Suprapubic skin (tissue), 4 donors: Measurements from ENCODE around the gene MARCHF3. TPM values are rescaled to one million over a fixed set of nuclear protein-coding genes. Genes with fewer than 3 reads are reported as not detected.

Source experiments
- DNase-seq, 2 donors: peaks; one replicate each; pipeline ENCODE4 v3.0.0-alpha.2; 2019; ENCODE audit warnings: low spot score in 2 of 2
- H3K27ac ChIP-seq: fragments of 200-600 bp; sonication (generic); one replicate; pipeline ENCODE4 v1.5.1; 2019
- H3K27me3 ChIP-seq: fragments of 200-600 bp; sonication (generic); one replicate; pipeline ENCODE4 v1.5.1; 2019
- H3K36me3 ChIP-seq: fragments of 200-600 bp; sonication (generic); one replicate; pipeline ENCODE4 v1.5.1; 2019
- H3K4me1 ChIP-seq: fragments of 200-600 bp; sonication (generic); one replicate; pipeline ENCODE4 v1.5.1; 2019
- H3K4me3 ChIP-seq: fragments of 200-600 bp; sonication (generic); one replicate; pipeline ENCODE4 v1.5.1; 2019; ENCODE audit warnings: mild to moderate bottlenecking
- H3K9me3 ChIP-seq: fragments of 200-600 bp; sonication (generic); one replicate; pipeline ENCODE4 v1.5.1; 2019
- EP300 ChIP-seq: sonication (generic); formaldehyde crosslinking; IDR thresholded peaks from one replicate; pipeline ENCODE4 v1.6.1; 2017; ENCODE audit warnings: antibody characterized with exemption
- POLR2A ChIP-seq, 2 donors: fragments of 450-650 bp; IDR thresholded peaks; one replicate each; pipeline ENCODE4 v1.6.1; 2017; ENCODE audit warnings: antibody characterized with exemption in 2 of 2, mild to moderate bottlenecking in 2 of 2, moderate library complexity in 2 of 2
- POLR2AphosphoS5 ChIP-seq, 3 donors: sonication (generic); formaldehyde crosslinking; IDR thresholded peaks; one replicate each; pipeline ENCODE4 v1.6.1; 2017; ENCODE audit warnings: antibody characterized with exemption in 3 of 3
- WGBS: methylation state at CpG from one replicate; pipeline ENCODE4 v1.1.5; 2018; 5-methylcytosine and 5-hydroxymethylcytosine counted together
- total RNA-seq, 4 donors: library from RNA; depleted of rRNA; stranded (reverse); fragments of >200 nt; gene quantifications; one replicate each; pipeline ENCODE4 v1.1.0, GENCODE V29; 2016
- TF ChIP-seq, protein P1 (sequence below), 2 donors: fragments of 200-600 bp in 1 of 2; fragments of 450-650 bp in 1 of 2; sonication (generic) in 1 of 2; IDR thresholded peaks; one replicate each; pipeline ENCODE4 v1.5.1; 2016 to 2019; ENCODE audit warnings: antibody characterized with exemption in 2 of 2, mild to moderate bottlenecking in 1 of 2, moderate library complexity in 1 of 2

Gene MARCHF3
- total RNA-seq, 4 donors from 2014 or later = 13.9 to 34.8 (median 27.0) TPM

GRCh38 chr5:126852841-126853271 is 177.5 kb downstream of the MARCHF3 start:
- H3K4me3 ChIP-seq = no peak overlapping the region
- H3K4me1 ChIP-seq = peaks cover 10% of the 10 kb centered on the region
- H3K27me3 ChIP-seq = no peaks in the 10 kb centered on the region
- H3K9me3 ChIP-seq = no peaks in the 10 kb centered on the region
- H3K27ac ChIP-seq = no peak overlapping the region
- TF ChIP-seq, protein P1, sequence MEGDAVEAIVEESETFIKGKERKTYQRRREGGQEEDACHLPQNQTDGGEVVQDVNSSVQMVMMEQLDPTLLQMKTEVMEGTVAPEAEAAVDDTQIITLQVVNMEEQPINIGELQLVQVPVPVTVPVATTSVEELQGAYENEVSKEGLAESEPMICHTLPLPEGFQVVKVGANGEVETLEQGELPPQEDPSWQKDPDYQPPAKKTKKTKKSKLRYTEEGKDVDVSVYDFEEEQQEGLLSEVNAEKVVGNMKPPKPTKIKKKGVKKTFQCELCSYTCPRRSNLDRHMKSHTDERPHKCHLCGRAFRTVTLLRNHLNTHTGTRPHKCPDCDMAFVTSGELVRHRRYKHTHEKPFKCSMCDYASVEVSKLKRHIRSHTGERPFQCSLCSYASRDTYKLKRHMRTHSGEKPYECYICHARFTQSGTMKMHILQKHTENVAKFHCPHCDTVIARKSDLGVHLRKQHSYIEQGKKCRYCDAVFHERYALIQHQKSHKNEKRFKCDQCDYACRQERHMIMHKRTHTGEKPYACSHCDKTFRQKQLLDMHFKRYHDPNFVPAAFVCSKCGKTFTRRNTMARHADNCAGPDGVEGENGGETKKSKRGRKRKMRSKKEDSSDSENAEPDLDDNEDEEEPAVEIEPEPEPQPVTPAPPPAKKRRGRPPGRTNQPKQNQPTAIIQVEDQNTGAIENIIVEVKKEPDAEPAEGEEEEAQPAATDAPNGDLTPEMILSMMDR (IDR thresholded peaks at IDR 0.05) = no peak
- no peak for TF ChIP-seq POLR2A (IDR thresholded peaks at IDR 0.05)
- H3K36me3 ChIP-seq = no peaks in the 10 kb centered on the region
- no peak for DNase-seq
- 72% methylated on average over 7 of the region's 7 CpGs for WGBS

GRCh38 chr5:126852091-126852571 is 178.2 kb downstream of the MARCHF3 start:
- H3K27me3 ChIP-seq = no peaks in the 10 kb centered on the region
- no peaks in the 10 kb centered on the region for H3K36me3 ChIP-seq
- no peak for DNase-seq
- no peak overlapping the region for H3K4me3 ChIP-seq
- no peaks in the 10 kb centered on the region for H3K9me3 ChIP-seq
- 62% methylated on average over 4 of the region's 4 CpGs for WGBS
- H3K4me1 ChIP-seq = peaks cover 9% of the 10 kb centered on the region
- peak overlapping the region; percentile 51 for H3K27ac ChIP-seq
- no peak for TF ChIP-seq EP300
- no peak for TF ChIP-seq POLR2AphosphoS5 (IDR thresholded peaks at IDR 0.05)
- TF ChIP-seq POLR2A (IDR thresholded peaks at IDR 0.05) = no peak
- TF ChIP-seq, protein P1 (IDR thresholded peaks at IDR 0.05) = no peak

DNA sequence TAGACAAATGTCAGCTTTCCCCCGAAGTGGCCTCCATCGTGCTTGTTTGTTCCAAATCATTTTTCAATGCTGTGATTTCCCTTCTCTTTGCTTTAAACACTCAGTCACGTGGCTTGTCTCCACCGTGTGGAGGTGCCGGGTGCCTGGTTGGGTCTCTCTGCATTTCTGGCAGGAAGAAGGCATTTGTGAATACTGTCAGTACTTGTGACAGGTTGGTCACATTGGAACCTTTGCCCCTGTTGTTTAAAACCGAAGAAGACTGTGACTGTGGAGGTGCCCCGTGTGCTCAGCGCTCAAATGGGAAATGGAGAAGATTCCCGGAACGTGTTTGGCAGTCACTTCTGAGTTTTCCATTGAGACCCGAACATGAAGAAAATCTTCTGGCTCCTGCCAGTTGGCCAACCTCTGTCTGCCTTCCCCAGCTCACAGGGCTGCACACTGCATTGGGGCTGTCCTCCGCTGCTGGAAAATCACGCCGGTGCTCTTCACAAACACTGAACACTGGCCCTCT is 178.8 kb downstream of the MARCHF3 start:
- no peak for DNase-seq
- TF ChIP-seq POLR2AphosphoS5 (IDR thresholded peaks at IDR 0.05) (no peak), EP300 (no peak), POLR2A (IDR thresholded peaks at IDR 0.05) (no peak)
- Histone ChIP-seq H3K4me3 (no peak overlapping the region), H3K27ac (peak overlapping the region; percentile 3), H3K4me1 (peaks cover 15% of the 10 kb centered on the region), H3K36me3 (no peaks in the 10 kb centered on the region), H3K27me3 (no peaks in the 10 kb centered on the region), H3K9me3 (no peaks in the 10 kb centered on the region)
- WGBS = 52% methylated on average over 14 of the region's 14 CpGs

DNA sequence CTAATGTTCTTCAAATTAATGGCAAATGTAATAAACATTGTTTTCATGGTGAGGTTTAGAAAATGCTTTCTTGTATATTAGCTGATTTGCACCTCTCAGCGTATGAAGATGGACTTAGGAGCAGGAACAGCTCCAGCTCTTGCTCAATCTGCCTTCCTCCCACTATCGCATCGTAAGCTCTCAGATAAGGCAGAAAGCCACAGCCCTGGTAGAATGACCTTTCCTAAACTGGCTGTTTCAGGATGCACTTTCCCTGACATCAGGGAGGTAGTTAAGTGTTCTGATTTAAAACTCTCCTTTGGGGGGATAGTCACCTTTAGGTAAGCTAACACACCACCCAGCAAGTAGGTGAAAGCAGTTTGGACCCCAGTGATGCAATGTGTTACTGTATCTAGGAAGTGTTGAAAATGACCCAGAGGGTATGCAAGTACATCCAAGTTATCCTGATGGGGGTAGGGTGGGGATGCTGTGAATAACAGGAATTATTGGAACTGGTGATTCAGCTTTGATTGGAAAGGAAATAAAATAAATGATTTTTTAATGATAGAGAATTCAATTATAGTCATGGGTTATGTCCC is 181.2 kb downstream of the MARCHF3 start:
- 61% methylated on average over 3 of the region's 3 CpGs for WGBS
- no peak for DNase-seq
- H3K36me3 ChIP-seq = no peaks in the 10 kb centered on the region
- peaks cover 27% of the 10 kb centered on the region for H3K4me1 ChIP-seq
- H3K9me3 ChIP-seq = no peaks in the 10 kb centered on the region
- peak overlapping the region; percentile 57 for H3K27ac ChIP-seq
- H3K27me3 ChIP-seq = no peaks in the 10 kb centered on the region
- no peak overlapping the region for H3K4me3 ChIP-seq
- TF ChIP-seq EP300 (no peak), POLR2A (IDR thresholded peaks at IDR 0.05) (no peak)
- TF ChIP-seq, protein P1 (IDR thresholded peaks at IDR 0.05) = no peak

GRCh38 chr5:126848253-126848652 is 182.1 kb downstream of the MARCHF3 start:
- Histone ChIP-seq H3K27ac (peak overlapping the region; percentile 57), H3K9me3 (no peaks in the 10 kb centered on the region), H3K27me3 (no peaks in the 10 kb centered on the region), H3K36me3 (no peaks in the 10 kb centered on the region), H3K4me3 (no peak overlapping the region), H3K4me1 (peaks cover 27% of the 10 kb centered on the region)
- WGBS = 70% methylated on average over 8 of the region's 8 CpGs
- no peak for TF ChIP-seq POLR2A (IDR thresholded peaks at IDR 0.05)
- TF ChIP-seq, protein P1 (IDR thresholded peaks at IDR 0.05) = no peak
- no peak for TF ChIP-seq POLR2AphosphoS5 (IDR thresholded peaks at IDR 0.05)
- TF ChIP-seq EP300 = no peak
- DNase-seq = no peak
